Neural progenitor cell (in vitro differentiated cells): ENCODE results near the gene HSD11B1L.

ENCODE experiments used
- EZH2 ChIP-seq: fragments of 200-600 bp; sonication (generic); IDR thresholded peaks from 2 replicates; pipeline ENCODE4 v1.6.1; 2017; ENCODE audit warnings: antibody characterized with exemption, mild to moderate bottlenecking, moderate library complexity
- EZH2phosphoT487 ChIP-seq: fragments of 200-600 bp; sonication (generic); IDR thresholded peaks from 2 replicates; pipeline ENCODE4 v1.6.1; 2017; ENCODE audit warnings: antibody characterized with exemption
- TF ChIP-seq, protein P1 (sequence below): fragments of 200-600 bp; sonication (generic); IDR thresholded peaks from 2 replicates; pipeline ENCODE4 v1.5.1; 2017; ENCODE audit warnings: antibody characterized with exemption, mild to moderate bottlenecking

DNA sequence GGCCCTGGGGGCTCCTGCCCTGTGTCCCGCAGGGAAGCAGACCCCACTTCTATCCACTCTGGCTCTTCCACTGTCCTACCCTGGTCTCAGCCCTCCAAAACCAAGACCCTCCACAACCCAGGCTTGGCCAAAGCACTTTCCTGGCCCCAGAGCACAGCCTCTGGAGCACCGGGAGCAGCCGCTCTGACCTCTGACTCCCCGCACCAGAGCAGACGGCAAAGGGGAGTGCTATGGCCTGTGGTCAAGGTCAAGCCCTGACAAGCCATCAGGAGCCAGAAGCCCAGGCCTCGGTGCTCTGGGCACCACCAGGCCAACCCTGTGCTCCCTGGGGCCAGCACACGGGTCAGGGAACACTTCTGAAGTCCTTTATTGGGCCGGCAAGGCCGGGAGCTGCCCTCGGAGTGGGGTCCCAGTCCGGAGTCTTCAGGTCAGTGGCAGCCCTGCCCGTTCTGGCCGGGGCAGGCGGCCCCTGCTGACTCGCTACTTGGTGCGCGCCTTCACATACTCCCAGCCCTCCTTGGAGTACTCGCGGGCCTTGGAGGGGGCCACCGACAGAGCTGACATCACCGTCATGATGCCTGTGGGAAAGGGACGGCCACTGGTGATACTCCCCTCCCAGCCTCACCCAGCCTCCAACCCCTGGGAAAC lies 2.6 kb upstream of the HSD11B1L start:
- TF ChIP-seq, protein P1, sequence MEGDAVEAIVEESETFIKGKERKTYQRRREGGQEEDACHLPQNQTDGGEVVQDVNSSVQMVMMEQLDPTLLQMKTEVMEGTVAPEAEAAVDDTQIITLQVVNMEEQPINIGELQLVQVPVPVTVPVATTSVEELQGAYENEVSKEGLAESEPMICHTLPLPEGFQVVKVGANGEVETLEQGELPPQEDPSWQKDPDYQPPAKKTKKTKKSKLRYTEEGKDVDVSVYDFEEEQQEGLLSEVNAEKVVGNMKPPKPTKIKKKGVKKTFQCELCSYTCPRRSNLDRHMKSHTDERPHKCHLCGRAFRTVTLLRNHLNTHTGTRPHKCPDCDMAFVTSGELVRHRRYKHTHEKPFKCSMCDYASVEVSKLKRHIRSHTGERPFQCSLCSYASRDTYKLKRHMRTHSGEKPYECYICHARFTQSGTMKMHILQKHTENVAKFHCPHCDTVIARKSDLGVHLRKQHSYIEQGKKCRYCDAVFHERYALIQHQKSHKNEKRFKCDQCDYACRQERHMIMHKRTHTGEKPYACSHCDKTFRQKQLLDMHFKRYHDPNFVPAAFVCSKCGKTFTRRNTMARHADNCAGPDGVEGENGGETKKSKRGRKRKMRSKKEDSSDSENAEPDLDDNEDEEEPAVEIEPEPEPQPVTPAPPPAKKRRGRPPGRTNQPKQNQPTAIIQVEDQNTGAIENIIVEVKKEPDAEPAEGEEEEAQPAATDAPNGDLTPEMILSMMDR = no peak
- no peak for TF ChIP-seq EZH2
- no peak for TF ChIP-seq EZH2phosphoT487
